Activated naive CD8-positive, alpha-beta T cell treated with anti-CD3 and anti-CD28 coated beads, Interleukin-2, amount 10 ng/mL, durations not matched to agents 7 days and 5 days (primary cell): Measurements from ENCODE around the gene GALNT15. TPM values are rescaled to one million over a fixed set of nuclear protein-coding genes. Genes with fewer than 3 reads are reported as not detected.

Source experiments
- ATAC-seq: fragments of 150-1000 bp; cut with Tn5 transposase; one replicate; pipeline ENCODE4 v1.10.0; 2021; ENCODE audit warnings: low read depth, moderate library complexity
- POLR2A ChIA-PET: fragments of 350-600 bp; sonication (Branson Sonifier 250); formaldehyde crosslinking; loops from one replicate; lab custom pipeline; 2021; ENCODE audit warnings: antibody characterized with exemption; lab: Charles Lee
- DNase-seq: peaks from one replicate; pipeline ENCODE4 v3.0.0; 2021
- H3K27ac Mint-ChIP-seq: one replicate; pipeline ENCODE4 v1.8.0; 2022; ENCODE audit warnings: mild to moderate bottlenecking, mixed read lengths
- H3K27me3 Mint-ChIP-seq: one replicate; pipeline ENCODE4 v1.8.0; 2022; ENCODE audit warnings: mild to moderate bottlenecking, moderate library complexity, mixed read lengths
- H3K36me3 Mint-ChIP-seq: one replicate; pipeline ENCODE4 v1.8.0; 2021; ENCODE audit warnings: mild to moderate bottlenecking, mixed read lengths
- H3K4me1 Mint-ChIP-seq: one replicate; pipeline ENCODE4 v1.8.0; 2021; ENCODE audit warnings: mixed read lengths
- H3K4me3 Mint-ChIP-seq: one replicate; pipeline ENCODE4 v1.8.0; 2022; ENCODE audit warnings: mild to moderate bottlenecking, moderate library complexity, mixed read lengths
- H3K9me3 Mint-ChIP-seq: one replicate; pipeline ENCODE4 v1.8.0; 2021; ENCODE audit warnings: mixed read lengths
- total RNA-seq, 2 experiments: library from RNA; stranded (reverse); gene quantifications; one replicate each; pipeline ENCODE4 v1.2.3, GENCODE V29; 2021

Gene GALNT15
- total RNA-seq, 2 experiments from 2014 or later: not detected

- no peaks in the 10 kb centered on the region for H3K27me3 Mint-ChIP-seq
- H3K9me3 Mint-ChIP-seq: no peaks in the 10 kb centered on the region
- peaks cover 2% of the 10 kb centered on the region for H3K4me1 Mint-ChIP-seq
- ATAC-seq (no peak), DNase-seq (no peak)
- POLR2A ChIA-PET: interaction anchor here (0.6 kb wide), 1 partner anchor 130 kb away, joined by 3 read pairs; no protein-coding TSS in a partner anchor
- no peak overlapping the region for H3K27ac Mint-ChIP-seq
- no peak overlapping the region for H3K4me3 Mint-ChIP-seq
- no peaks in the 10 kb centered on the region for H3K36me3 Mint-ChIP-seq
Observed at GRCh38 chr3:16174976-16175901, 759 bp downstream of the GALNT15 start.

GRCh38 chr3:16176391-16177030, 2.0 kb downstream of the GALNT15 start:
- ATAC-seq (no peak), DNase-seq (no peak)
- Mint-ChIP-seq H3K9me3 (no peaks in the 10 kb centered on the region), H3K36me3 (no peaks in the 10 kb centered on the region), H3K4me1 (peaks cover 2% of the 10 kb centered on the region), H3K27ac (no peak overlapping the region), H3K4me3 (no peak overlapping the region), H3K27me3 (no peaks in the 10 kb centered on the region)
- POLR2A ChIA-PET: no interaction called here

- H3K27ac Mint-ChIP-seq: no peak overlapping the region
- no peak overlapping the region for H3K4me3 Mint-ChIP-seq
- no peaks in the 10 kb centered on the region for H3K9me3 Mint-ChIP-seq
- ATAC-seq (no peak), DNase-seq (no peak)
- no peaks in the 10 kb centered on the region for H3K27me3 Mint-ChIP-seq
- POLR2A ChIA-PET: no interaction called here
- H3K4me1 Mint-ChIP-seq: peaks cover 2% of the 10 kb centered on the region
- no peaks in the 10 kb centered on the region for H3K36me3 Mint-ChIP-seq
Observed at GRCh38 chr3:16177382-16177781, 2.9 kb downstream of the GALNT15 start.

- no peak overlapping the region for H3K27ac Mint-ChIP-seq
- peaks cover 2% of the 10 kb centered on the region for H3K4me1 Mint-ChIP-seq
- no peaks in the 10 kb centered on the region for H3K27me3 Mint-ChIP-seq
- ATAC-seq: peak; percentile 79
- no peaks in the 10 kb centered on the region for H3K9me3 Mint-ChIP-seq
- no peak overlapping the region for H3K4me3 Mint-ChIP-seq
- peak; percentile 79 for DNase-seq
- no peaks in the 10 kb centered on the region for H3K36me3 Mint-ChIP-seq
- POLR2A ChIA-PET: no interaction called here
Observed at GRCh38 chr3:16177962-16178627, 3.6 kb downstream of the GALNT15 start.

- H3K27me3 Mint-ChIP-seq: no peaks in the 10 kb centered on the region
- H3K4me3 Mint-ChIP-seq: no peak overlapping the region
- DNase-seq (no peak), ATAC-seq (peak; percentile 12)
- H3K36me3 Mint-ChIP-seq: no peaks in the 10 kb centered on the region
- H3K4me1 Mint-ChIP-seq: peaks cover 2% of the 10 kb centered on the region
- POLR2A ChIA-PET: no interaction called here
- no peak overlapping the region for H3K27ac Mint-ChIP-seq
- no peaks in the 10 kb centered on the region for H3K9me3 Mint-ChIP-seq
Observed at GRCh38 chr3:16178628-16178988, 4.1 kb downstream of the GALNT15 start.

GRCh38 chr3:16179261-16179660, 4.8 kb downstream of the GALNT15 start:
- no peak overlapping the region for H3K4me3 Mint-ChIP-seq
- H3K9me3 Mint-ChIP-seq: no peaks in the 10 kb centered on the region
- POLR2A ChIA-PET: no interaction called here
- no peak overlapping the region for H3K27ac Mint-ChIP-seq
- H3K4me1 Mint-ChIP-seq: peaks cover 2% of the 10 kb centered on the region
- ATAC-seq (no peak), DNase-seq (no peak)
- H3K36me3 Mint-ChIP-seq: no peaks in the 10 kb centered on the region
- H3K27me3 Mint-ChIP-seq: peaks cover 2% of the 10 kb centered on the region

- Mint-ChIP-seq H3K27me3 (peaks cover 3% of the 10 kb centered on the region), H3K4me1 (peaks cover 2% of the 10 kb centered on the region), H3K36me3 (no peaks in the 10 kb centered on the region), H3K4me3 (no peak overlapping the region), H3K9me3 (no peaks in the 10 kb centered on the region), H3K27ac (no peak overlapping the region)
- POLR2A ChIA-PET: no interaction called here
- ATAC-seq (no peak), DNase-seq (no peak)
Observed at GRCh38 chr3:16179771-16180736, 5.6 kb downstream of the GALNT15 start.

GRCh38 chr3:16180737-16181134, 6.3 kb downstream of the GALNT15 start:
- H3K9me3 Mint-ChIP-seq: no peaks in the 10 kb centered on the region
- peaks cover 3% of the 10 kb centered on the region for H3K27me3 Mint-ChIP-seq
- no peak for ATAC-seq
- no peak for DNase-seq
- H3K4me1 Mint-ChIP-seq: peaks cover 2% of the 10 kb centered on the region
- H3K36me3 Mint-ChIP-seq: no peaks in the 10 kb centered on the region
- H3K4me3 Mint-ChIP-seq: no peak overlapping the region
- POLR2A ChIA-PET: no interaction called here
- H3K27ac Mint-ChIP-seq: no peak overlapping the region

- H3K27me3 Mint-ChIP-seq: peaks cover 3% of the 10 kb centered on the region
- H3K9me3 Mint-ChIP-seq: no peaks in the 10 kb centered on the region
- no peak overlapping the region for H3K27ac Mint-ChIP-seq
- H3K36me3 Mint-ChIP-seq: no peaks in the 10 kb centered on the region
- POLR2A ChIA-PET: no interaction called here
- H3K4me1 Mint-ChIP-seq: peaks cover 3% of the 10 kb centered on the region
- no peak overlapping the region for H3K4me3 Mint-ChIP-seq
- DNase-seq (no peak), ATAC-seq (no peak)
Observed at GRCh38 chr3:16181361-16181760, 6.9 kb downstream of the GALNT15 start.

GRCh38 chr3:16182183-16182582, 7.7 kb downstream of the GALNT15 start:
- Mint-ChIP-seq H3K27me3 (peaks cover 3% of the 10 kb centered on the region), H3K27ac (no peak overlapping the region), H3K4me1 (peaks cover 6% of the 10 kb centered on the region), H3K4me3 (no peak overlapping the region), H3K36me3 (no peaks in the 10 kb centered on the region), H3K9me3 (no peaks in the 10 kb centered on the region)
- DNase-seq (no peak), ATAC-seq (no peak)
- POLR2A ChIA-PET: no interaction called here

- Mint-ChIP-seq H3K4me1 (peaks cover 6% of the 10 kb centered on the region), H3K27ac (no peak overlapping the region), H3K36me3 (no peaks in the 10 kb centered on the region), H3K9me3 (no peaks in the 10 kb centered on the region), H3K27me3 (peaks cover 3% of the 10 kb centered on the region), H3K4me3 (no peak overlapping the region)
- POLR2A ChIA-PET: no interaction called here
- DNase-seq (no peak), ATAC-seq (no peak)
Observed at GRCh38 chr3:16182612-16183011, 8.1 kb downstream of the GALNT15 start.

- ATAC-seq: no peak
- Mint-ChIP-seq H3K4me1 (peaks cover 4% of the 10 kb centered on the region), H3K27me3 (peaks cover 3% of the 10 kb centered on the region), H3K9me3 (no peaks in the 10 kb centered on the region), H3K4me3 (no peak overlapping the region), H3K27ac (no peak overlapping the region), H3K36me3 (no peaks in the 10 kb centered on the region)
- DNase-seq: no peak
- POLR2A ChIA-PET: no interaction called here
Observed at GRCh38 chr3:16183082-16183481, 8.6 kb downstream of the GALNT15 start.
